HG03457 (cell line): Measurements from ENCODE around the gene KRTAP13-2.

ENCODE experiments used
- ATAC-seq: cut with Tn5 transposase; IDR thresholded peaks from one replicate; pipeline ENCODE4 v1.9.1; 2021; ENCODE audit warnings: moderate number of reproducible peaks; ENCODE audit not compliant: unreplicated experiment

The KRTAP13-2 gene

GRCh38 chr21:30329203-30329875 lies 42.7 kb downstream of the KRTAP13-2 start:
- no peak for ATAC-seq

GRCh38 chr21:30326390-30326789 lies 45.7 kb downstream of the KRTAP13-2 start:
- no peak for ATAC-seq
